ENCODE data around the gene SLC7A14. TPM values are rescaled to one million over a fixed set of nuclear protein-coding genes. Genes with fewer than 3 reads are reported as not detected.
"Not testable (repeated sequence)": the region's sequence is repeated elsewhere in the genome, so short reads cannot be mapped to it uniquely, and the experiment has no call there.

The SLC7A14 gene
- total and polyA plus RNA-seq, 2 donors = 0.22 to 1.8 TPM

- Histone ChIP-seq H3K36me3 (ENCODE audit: insufficient read depth) (no peaks in the 10 kb centered on the region), H3K27ac (ENCODE audit: low read depth) (peak overlapping the region; percentile 23)
- no peak for DNase-seq (ENCODE audit: extremely low spot score)
These were observed 13.1 kb downstream of the SLC7A14 start for GRCh38 chr3:170572665-170573253.

GRCh38 chr3:170567598-170567997 is 18.3 kb downstream of the SLC7A14 start:
- H3K36me3 ChIP-seq (ENCODE audit: insufficient read depth); H3K4me3 ChIP-seq (ENCODE audit: low read depth, low read length); DNase-seq (ENCODE audit: extremely low spot score); H3K27ac ChIP-seq (ENCODE audit: low read depth); H3K4me1 ChIP-seq (ENCODE audit: insufficient read depth): not testable (repeated sequence)
- WGBS = 67% methylated on average over 1 of the region's 1 CpG

More at GRCh38 chr3:170572665-170573253, 13.1 kb downstream of the SLC7A14 start:
- 62% methylated on average over 3 of the region's 3 CpGs for WGBS
- no peak overlapping the region for H3K4me3 ChIP-seq (ENCODE audit: low read depth, low read length)
- no peaks in the 10 kb centered on the region for H3K4me1 ChIP-seq (ENCODE audit: insufficient read depth)

GRCh38 chr3:170566413-170566812 is 19.5 kb downstream of the SLC7A14 start:
- Histone ChIP-seq H3K36me3 (ENCODE audit: insufficient read depth) (no peaks in the 10 kb centered on the region), H3K4me1 (ENCODE audit: insufficient read depth) (no peaks in the 10 kb centered on the region), H3K27ac (ENCODE audit: low read depth) (no peak overlapping the region), H3K4me3 (ENCODE audit: low read depth, low read length) (no peak overlapping the region)
- WGBS = 89% methylated on average over 2 of the region's 2 CpGs
- DNase-seq (ENCODE audit: extremely low spot score) = no peak

- WGBS = 96% methylated on average over 2 of the region's 2 CpGs
- Histone ChIP-seq H3K27ac (ENCODE audit: low read depth) (no peak overlapping the region), H3K4me3 (ENCODE audit: low read depth, low read length) (no peak overlapping the region), H3K36me3 (ENCODE audit: insufficient read depth) (no peaks in the 10 kb centered on the region), H3K4me1 (ENCODE audit: insufficient read depth) (no peaks in the 10 kb centered on the region)
- DNase-seq (ENCODE audit: extremely low spot score) = no peak
These were observed 20.4 kb downstream of the SLC7A14 start for GRCh38 chr3:170565495-170565894.

- Histone ChIP-seq H3K4me1 (ENCODE audit: insufficient read depth) (no peaks in the 10 kb centered on the region), H3K27ac (ENCODE audit: low read depth) (no peak overlapping the region), H3K4me3 (ENCODE audit: low read depth, low read length) (no peak overlapping the region), H3K36me3 (ENCODE audit: insufficient read depth) (no peaks in the 10 kb centered on the region)
- DNase-seq (ENCODE audit: extremely low spot score) = no peak
- 74% methylated on average over 2 of the region's 2 CpGs for WGBS
These were observed 21.2 kb downstream of the SLC7A14 start for GRCh38 chr3:170564664-170565063.

GRCh38 chr3:170563712-170564423 is 22.0 kb downstream of the SLC7A14 start:
- no peak overlapping the region for H3K27ac ChIP-seq (ENCODE audit: low read depth)
- H3K36me3 ChIP-seq (ENCODE audit: insufficient read depth) = no peaks in the 10 kb centered on the region
- H3K4me1 ChIP-seq (ENCODE audit: insufficient read depth) = no peaks in the 10 kb centered on the region
- H3K4me3 ChIP-seq (ENCODE audit: low read depth, low read length) = no peak overlapping the region
- peak; percentile 17 for DNase-seq (ENCODE audit: extremely low spot score)
- WGBS = 47% methylated on average over 7 of the region's 7 CpGs

GRCh38 chr3:170562080-170562479 is 23.8 kb downstream of the SLC7A14 start:
- 83% methylated on average over 1 of the region's 1 CpG for WGBS
- no peak overlapping the region for H3K27ac ChIP-seq (ENCODE audit: low read depth)
- H3K4me1 ChIP-seq (ENCODE audit: insufficient read depth) = no peaks in the 10 kb centered on the region
- no peak overlapping the region for H3K4me3 ChIP-seq (ENCODE audit: low read depth, low read length)
- no peaks in the 10 kb centered on the region for H3K36me3 ChIP-seq (ENCODE audit: insufficient read depth)
- DNase-seq (ENCODE audit: extremely low spot score) = no peak

- Histone ChIP-seq H3K4me3 (ENCODE audit: low read depth, low read length) (no peak overlapping the region), H3K27ac (ENCODE audit: low read depth) (no peak overlapping the region), H3K36me3 (ENCODE audit: insufficient read depth) (no peaks in the 10 kb centered on the region), H3K4me1 (ENCODE audit: insufficient read depth) (no peaks in the 10 kb centered on the region)
- no peak for DNase-seq (ENCODE audit: extremely low spot score)
- 87% methylated on average over 5 of the region's 5 CpGs for WGBS
These were observed 25.0 kb downstream of the SLC7A14 start for GRCh38 chr3:170560717-170561382.

GRCh38 chr3:170560296-170560695 is 25.6 kb downstream of the SLC7A14 start:
- Histone ChIP-seq H3K4me3 (ENCODE audit: low read depth, low read length) (no peak overlapping the region), H3K27ac (ENCODE audit: low read depth) (no peak overlapping the region), H3K4me1 (ENCODE audit: insufficient read depth) (no peaks in the 10 kb centered on the region), H3K36me3 (ENCODE audit: insufficient read depth) (no peaks in the 10 kb centered on the region)
- 76% methylated on average over 4 of the region's 4 CpGs for WGBS
- no peak for DNase-seq (ENCODE audit: extremely low spot score)

GRCh38 chr3:170558427-170558826 is 27.4 kb downstream of the SLC7A14 start:
- no peaks in the 10 kb centered on the region for H3K36me3 ChIP-seq (ENCODE audit: insufficient read depth)
- H3K4me1 ChIP-seq (ENCODE audit: insufficient read depth) = no peaks in the 10 kb centered on the region
- DNase-seq (ENCODE audit: extremely low spot score) = no peak
- H3K4me3 ChIP-seq (ENCODE audit: low read depth, low read length) = no peak overlapping the region
- H3K27ac ChIP-seq (ENCODE audit: low read depth) = no peak overlapping the region

GRCh38 chr3:170555329-170555728 is 30.5 kb downstream of the SLC7A14 start:
- no peak for DNase-seq (ENCODE audit: extremely low spot score)
- no peak overlapping the region for H3K4me3 ChIP-seq (ENCODE audit: low read depth, low read length)
- 98% methylated on average over 1 of the region's 1 CpG for WGBS
- no peaks in the 10 kb centered on the region for H3K36me3 ChIP-seq (ENCODE audit: insufficient read depth)
- H3K4me1 ChIP-seq (ENCODE audit: insufficient read depth) = no peaks in the 10 kb centered on the region
- H3K27ac ChIP-seq (ENCODE audit: low read depth) = no peak overlapping the region

GRCh38 chr3:170553788-170554757 is 31.8 kb downstream of the SLC7A14 start:
- no peaks in the 10 kb centered on the region for H3K4me1 ChIP-seq (ENCODE audit: insufficient read depth)
- no peaks in the 10 kb centered on the region for H3K36me3 ChIP-seq (ENCODE audit: insufficient read depth)
- no peak overlapping the region for H3K4me3 ChIP-seq (ENCODE audit: low read depth, low read length)
- WGBS = 71% methylated on average over 4 of the region's 4 CpGs
- H3K27ac ChIP-seq (ENCODE audit: low read depth) = no peak overlapping the region
- no peak for DNase-seq (ENCODE audit: extremely low spot score)

GRCh38 chr3:170551252-170551651 is 34.6 kb downstream of the SLC7A14 start:
- Histone ChIP-seq H3K27ac (ENCODE audit: low read depth) (no peak overlapping the region), H3K4me1 (ENCODE audit: insufficient read depth) (no peaks in the 10 kb centered on the region), H3K4me3 (ENCODE audit: low read depth, low read length) (no peak overlapping the region), H3K36me3 (ENCODE audit: insufficient read depth) (no peaks in the 10 kb centered on the region)
- no peak for DNase-seq (ENCODE audit: extremely low spot score)
- 48% methylated on average over 2 of the region's 2 CpGs for WGBS
